OCI-M2 (cell line): Measurements from ENCODE around the gene PLCG2.
"Not testable (repeated sequence)": the region's sequence is repeated elsewhere in the genome, so short reads cannot be mapped to it uniquely, and the experiment has no call there.

Source experiments
- DNase-seq: peaks from one replicate; lab custom pipeline; 2025; ENCODE audit not compliant: unreplicated experiment; lab: John Stamatoyannopoulos, UW

Gene PLCG2

GRCh38 chr16:81873843-81874752 is 95.0 kb downstream of the PLCG2 start:
- DNase-seq: no peak

GRCh38 chr16:81875461-81875860 is 96.4 kb downstream of the PLCG2 start:
- no peak for DNase-seq

- DNase-seq: no peak
These were observed 97.3 kb downstream of the PLCG2 start for GRCh38 chr16:81876273-81876900.

GRCh38 chr16:81877490-81877889 is 98.4 kb downstream of the PLCG2 start:
- not testable (repeated sequence) for DNase-seq

GRCh38 chr16:81878529-81878928 is 99.4 kb downstream of the PLCG2 start:
- no peak for DNase-seq

- no peak for DNase-seq
These were observed 100.5 kb downstream of the PLCG2 start for GRCh38 chr16:81879625-81880024.

- no peak for DNase-seq
These were observed 101.7 kb downstream of the PLCG2 start for GRCh38 chr16:81880816-81881215.

- DNase-seq: no peak
These were observed 102.1 kb downstream of the PLCG2 start for GRCh38 chr16:81881228-81881627.

- no peak for DNase-seq
These were observed 103.5 kb downstream of the PLCG2 start for GRCh38 chr16:81882559-81882958.

- no peak for DNase-seq
These were observed 104.1 kb downstream of the PLCG2 start for GRCh38 chr16:81883235-81883634.

GRCh38 chr16:81885976-81886586 is 107.0 kb downstream of the PLCG2 start:
- no peak for DNase-seq

GRCh38 chr16:81888520-81889394 is 109.7 kb downstream of the PLCG2 start:
- DNase-seq: no peak

- no peak for DNase-seq
These were observed 112.8 kb downstream of the PLCG2 start for GRCh38 chr16:81891736-81892364.

GRCh38 chr16:81894592-81894991 is 115.5 kb downstream of the PLCG2 start:
- DNase-seq: no peak

- DNase-seq: no peak
These were observed 117.8 kb downstream of the PLCG2 start for GRCh38 chr16:81896902-81897301.

GRCh38 chr16:81899601-81900000 is 120.5 kb downstream of the PLCG2 start:
- DNase-seq: no peak

- no peak for DNase-seq
These were observed 120.9 kb downstream of the PLCG2 start for GRCh38 chr16:81900014-81900413.

- no peak for DNase-seq
These were observed 121.4 kb downstream of the PLCG2 start for GRCh38 chr16:81900456-81900855.

GRCh38 chr16:81901484-81901883 is 122.4 kb downstream of the PLCG2 start:
- no peak for DNase-seq

- no peak for DNase-seq
These were observed 122.9 kb downstream of the PLCG2 start for GRCh38 chr16:81902025-81902424.

GRCh38 chr16:81904320-81904719 is 125.2 kb downstream of the PLCG2 start:
- no peak for DNase-seq
